GM12801 (cell line): ENCODE measurements around the gene TMEM205.

Source experiments
- TF ChIP-seq, protein P1 (sequence below): IDR thresholded peaks from one replicate; pipeline ENCODE4 v1.5.1; 2011; ENCODE audit warnings: control low read depth; ENCODE audit not compliant: insufficient read length; ENCODE audit errors: extremely low read depth

Gene TMEM205

DNA sequence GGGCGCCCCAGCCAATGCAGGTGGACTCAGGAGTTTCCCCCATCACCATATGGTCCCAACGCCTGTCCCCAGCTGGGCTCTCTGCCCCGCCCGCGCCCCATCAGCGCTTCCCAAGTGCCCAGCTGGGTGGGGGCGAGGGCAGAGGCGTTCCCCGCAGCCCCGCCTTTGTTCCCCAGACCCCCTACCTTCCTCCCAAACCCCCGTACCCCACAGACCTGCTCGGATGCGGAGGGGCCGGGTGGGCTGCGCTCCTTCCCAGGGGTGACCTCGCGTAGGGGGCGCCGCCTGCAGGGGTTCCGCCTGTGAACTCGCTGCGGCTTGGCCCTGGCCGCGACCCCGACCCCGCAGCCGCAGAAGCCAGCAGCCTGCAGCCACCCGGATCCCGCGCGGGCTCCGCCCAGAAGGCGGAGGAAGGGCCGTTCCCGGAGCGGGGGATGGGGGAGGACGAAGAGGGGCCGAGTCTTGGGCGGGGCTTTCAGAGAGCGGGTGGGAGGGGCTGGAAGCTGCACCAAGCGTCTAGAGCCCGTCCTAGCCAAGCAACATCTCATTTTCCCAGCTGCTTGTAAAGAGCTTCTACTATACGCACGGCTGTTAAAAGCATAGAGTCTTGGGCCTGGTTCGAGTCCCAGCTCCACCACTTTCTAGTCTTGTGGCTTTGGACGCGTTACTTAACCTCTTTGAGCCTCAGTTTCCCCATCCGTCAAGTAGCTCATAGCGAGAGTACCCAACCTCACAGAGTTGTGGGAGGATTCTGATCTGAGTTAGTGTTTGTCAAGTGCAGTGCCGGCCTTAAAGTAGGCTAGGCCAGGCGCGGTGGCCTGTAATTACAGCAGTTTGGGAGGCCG, 6.6 kb downstream of the TMEM205 start, which contains the start of gene RAB3D:
Gene RAB3D, minus strand, starts transcription at position 404 of the 845 bp plus-strand sequence. CDS start 2,258 bp downstream, outside the sequence.
- TF ChIP-seq, protein P1, sequence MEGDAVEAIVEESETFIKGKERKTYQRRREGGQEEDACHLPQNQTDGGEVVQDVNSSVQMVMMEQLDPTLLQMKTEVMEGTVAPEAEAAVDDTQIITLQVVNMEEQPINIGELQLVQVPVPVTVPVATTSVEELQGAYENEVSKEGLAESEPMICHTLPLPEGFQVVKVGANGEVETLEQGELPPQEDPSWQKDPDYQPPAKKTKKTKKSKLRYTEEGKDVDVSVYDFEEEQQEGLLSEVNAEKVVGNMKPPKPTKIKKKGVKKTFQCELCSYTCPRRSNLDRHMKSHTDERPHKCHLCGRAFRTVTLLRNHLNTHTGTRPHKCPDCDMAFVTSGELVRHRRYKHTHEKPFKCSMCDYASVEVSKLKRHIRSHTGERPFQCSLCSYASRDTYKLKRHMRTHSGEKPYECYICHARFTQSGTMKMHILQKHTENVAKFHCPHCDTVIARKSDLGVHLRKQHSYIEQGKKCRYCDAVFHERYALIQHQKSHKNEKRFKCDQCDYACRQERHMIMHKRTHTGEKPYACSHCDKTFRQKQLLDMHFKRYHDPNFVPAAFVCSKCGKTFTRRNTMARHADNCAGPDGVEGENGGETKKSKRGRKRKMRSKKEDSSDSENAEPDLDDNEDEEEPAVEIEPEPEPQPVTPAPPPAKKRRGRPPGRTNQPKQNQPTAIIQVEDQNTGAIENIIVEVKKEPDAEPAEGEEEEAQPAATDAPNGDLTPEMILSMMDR: no peak

- TF ChIP-seq, protein P1: no peak
These were observed 7.4 kb downstream of the TMEM205 start for GRCh38 chr19:11338569-11339253.

- TF ChIP-seq, protein P1: no peak
These were observed 7.9 kb downstream of the TMEM205 start for GRCh38 chr19:11338121-11338520.

DNA sequence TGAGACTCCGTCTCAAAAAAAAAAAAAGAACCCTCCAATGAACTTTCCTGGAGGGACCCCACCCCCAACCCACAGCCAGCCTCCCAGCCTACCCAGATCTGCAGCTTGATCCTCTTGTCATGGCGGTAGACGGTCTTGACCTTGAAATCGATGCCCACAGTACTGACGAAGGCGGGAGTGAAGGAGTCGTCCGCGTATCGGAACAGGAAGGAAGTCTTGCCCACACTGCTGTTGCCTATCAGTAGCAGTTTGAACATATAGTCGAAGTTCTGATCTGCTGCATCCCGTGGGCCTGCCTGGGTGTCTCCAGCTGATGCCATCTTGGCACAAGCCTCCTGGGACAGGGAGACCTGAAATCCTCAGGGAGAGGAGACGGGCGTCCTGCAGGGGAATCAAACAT, 9.0 kb downstream of the TMEM205 start:
- TF ChIP-seq, protein P1: no peak

DNA sequence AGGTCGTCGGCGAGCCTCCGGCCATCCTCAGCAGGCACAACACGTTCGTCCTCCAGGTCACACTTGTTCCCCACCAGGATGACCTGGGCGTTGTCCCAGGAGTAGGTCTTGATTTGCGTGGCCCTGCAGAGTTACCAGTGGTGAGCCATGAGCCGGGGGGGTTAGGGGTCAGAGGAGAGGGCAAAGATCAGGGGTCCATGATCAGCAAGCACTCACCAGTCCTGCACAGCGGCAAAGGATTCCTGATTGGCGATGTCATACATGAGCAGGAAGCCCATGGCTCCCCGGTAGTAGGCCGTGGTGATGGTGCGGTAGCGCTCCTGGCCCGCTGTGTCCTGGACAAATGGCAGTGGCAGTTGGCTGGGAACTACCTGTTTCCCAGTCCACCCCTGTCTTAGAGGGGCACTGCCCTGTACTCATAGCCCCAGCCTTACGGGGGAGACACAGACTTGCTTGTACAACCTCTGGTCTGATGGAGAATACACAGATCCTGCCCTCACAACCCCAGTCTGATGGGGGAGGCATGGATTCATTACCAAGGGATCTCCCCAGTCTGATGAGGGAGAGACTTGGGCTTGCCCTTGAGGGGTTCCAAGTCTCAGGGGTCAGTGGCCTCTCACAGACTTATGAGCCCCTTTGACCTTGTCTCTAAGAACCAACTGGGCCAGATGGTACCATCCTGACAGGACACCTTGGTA, 10.5 kb downstream of the TMEM205 start:
- TF ChIP-seq, protein P1: no peak

GRCh38 chr19:11332822-11333221, 13.2 kb downstream of the TMEM205 start:
- TF ChIP-seq, protein P1: no peak

DNA sequence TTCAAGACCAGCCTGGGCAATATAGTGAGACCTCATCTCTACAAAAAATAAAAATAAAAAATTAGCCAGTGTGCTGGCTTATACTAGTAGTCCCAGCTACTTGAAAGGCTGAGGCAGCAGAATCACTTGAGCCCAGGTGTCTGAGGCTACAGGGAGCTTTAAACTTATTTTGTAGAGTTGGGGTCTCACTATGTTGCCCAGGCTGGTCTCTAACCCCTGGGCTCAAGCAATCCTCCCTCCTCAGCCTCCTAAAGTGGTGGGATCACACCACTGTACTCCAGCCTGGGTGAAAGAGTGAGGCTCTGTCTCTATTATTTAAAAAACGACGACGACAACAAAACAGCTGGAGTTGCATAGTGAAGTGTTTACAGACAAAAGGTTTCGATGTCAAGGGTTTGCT, 14.6 kb downstream of the TMEM205 start:
- TF ChIP-seq, protein P1: no peak
